Measurements from ENCODE around the gene BAMBI. TPM values are rescaled to one million over a fixed set of nuclear protein-coding genes. Genes with fewer than 3 reads are reported as not detected.

Gene BAMBI
- total RNA-seq, 4 donors from 2014 or later, result 10.6 to 16.1 (median 13.0) TPM

GRCh38 chr10:28679581-28680357 lies 2.4 kb downstream of the BAMBI start:
- H3K36me3 ChIP-seq, result no peaks in the 10 kb centered on the region
- peak overlapping the region; percentile 76 for H3K4me3 ChIP-seq
- H3K9me3 ChIP-seq, result no peaks in the 10 kb centered on the region
- H3K4me1 ChIP-seq, result peaks cover 23% of the 10 kb centered on the region
- peak overlapping the region; percentile 16 for H3K27ac ChIP-seq
- H3K27me3 ChIP-seq, result peaks cover 67% of the 10 kb centered on the region
- TF ChIP-seq EP300 (IDR thresholded peaks at IDR 0.05) (no peak), CTCF (IDR thresholded peaks at IDR 0.05) (no peak), POLR2A (IDR thresholded peaks at IDR 0.05) (no peak), POLR2AphosphoS5 (IDR thresholded peaks at IDR 0.05) (no peak)
- 55% methylated on average over 15 of the region's 15 CpGs for WGBS
- DNase-seq (ENCODE audit: low spot score in 2 of 2), result no peak

GRCh38 chr10:28680358-28680752 lies 3.0 kb downstream of the BAMBI start:
- H3K4me3 ChIP-seq, result peak overlapping the region; percentile 76
- peaks cover 23% of the 10 kb centered on the region for H3K4me1 ChIP-seq
- H3K27me3 ChIP-seq, result peaks cover 61% of the 10 kb centered on the region
- no peaks in the 10 kb centered on the region for H3K36me3 ChIP-seq
- 51% methylated on average over 1 of the region's 1 CpG for WGBS
- no peak for TF ChIP-seq CTCF (IDR thresholded peaks at IDR 0.05)
- TF ChIP-seq POLR2AphosphoS5 (IDR thresholded peaks at IDR 0.05), result no peak
- TF ChIP-seq POLR2A (IDR thresholded peaks at IDR 0.05), result no peak
- TF ChIP-seq EP300 (IDR thresholded peaks at IDR 0.05), result no peak
- H3K9me3 ChIP-seq, result no peaks in the 10 kb centered on the region
- H3K27ac ChIP-seq, result peak overlapping the region; percentile 16
- DNase-seq (ENCODE audit: low spot score in 2 of 2), result no peak

GRCh38 chr10:28681291-28681763 lies 4.0 kb downstream of the BAMBI start:
- Histone ChIP-seq H3K27ac (no peak overlapping the region), H3K4me1 (peaks cover 22% of the 10 kb centered on the region), H3K4me3 (no peak overlapping the region), H3K9me3 (no peaks in the 10 kb centered on the region), H3K27me3 (peaks cover 52% of the 10 kb centered on the region), H3K36me3 (no peaks in the 10 kb centered on the region)
- TF ChIP-seq POLR2A (IDR thresholded peaks at IDR 0.05) (no peak), CTCF (IDR thresholded peaks at IDR 0.05) (no peak), POLR2AphosphoS5 (IDR thresholded peaks at IDR 0.05) (no peak), EP300 (IDR thresholded peaks at IDR 0.05) (no peak)
- 72% methylated on average over 6 of the region's 6 CpGs for WGBS
- no peak for DNase-seq (ENCODE audit: low spot score in 2 of 2)

GRCh38 chr10:28681928-28682750 lies 4.8 kb downstream of the BAMBI start:
- H3K9me3 ChIP-seq, result no peaks in the 10 kb centered on the region
- 89% methylated on average over 14 of the region's 14 CpGs for WGBS
- H3K27ac ChIP-seq, result no peak overlapping the region
- H3K27me3 ChIP-seq, result peaks cover 44% of the 10 kb centered on the region
- H3K4me1 ChIP-seq, result peaks cover 15% of the 10 kb centered on the region
- H3K4me3 ChIP-seq, result no peak overlapping the region
- no peak for TF ChIP-seq CTCF (IDR thresholded peaks at IDR 0.05)
- no peak for TF ChIP-seq EP300 (IDR thresholded peaks at IDR 0.05)
- no peak for TF ChIP-seq POLR2AphosphoS5 (IDR thresholded peaks at IDR 0.05)
- TF ChIP-seq POLR2A (IDR thresholded peaks at IDR 0.05), result no peak
- no peaks in the 10 kb centered on the region for H3K36me3 ChIP-seq
- DNase-seq (ENCODE audit: low spot score in 2 of 2), result no peak
